Measurements from ENCODE around the gene AXIN1.
"Not testable (repeated sequence)": the region's sequence is repeated elsewhere in the genome, so short reads cannot be mapped to it uniquely, and the experiment has no call there.

Gene AXIN1

DNA sequence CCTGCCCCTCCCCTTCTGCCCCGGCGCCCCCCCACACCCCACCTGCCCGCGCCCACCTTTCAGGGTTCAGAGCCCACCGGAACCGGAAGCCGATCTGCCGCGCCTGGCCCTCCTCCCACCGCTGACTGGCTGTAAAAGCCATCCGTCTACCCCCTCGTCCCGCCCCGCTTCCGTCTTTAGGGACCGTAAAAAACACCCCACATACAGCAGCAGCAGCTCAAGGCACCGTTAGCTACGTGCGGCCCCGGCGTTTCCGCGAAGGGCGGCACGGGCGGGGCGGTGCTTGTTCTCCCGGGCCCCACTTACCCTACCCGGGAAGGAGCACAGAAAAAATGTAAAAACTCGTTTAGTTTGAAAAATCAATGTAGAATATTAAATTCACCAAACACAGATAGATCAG is 17.9 kb upstream of the AXIN1 start, which contains the start of gene MRPL28:
Gene MRPL28 (minus strand): TSS at position 96 of the 400 bp plus-strand sequence. CDS start 320 bp downstream, outside the sequence.
- DNase-seq, result peak; percentile 88 to 96

DNA sequence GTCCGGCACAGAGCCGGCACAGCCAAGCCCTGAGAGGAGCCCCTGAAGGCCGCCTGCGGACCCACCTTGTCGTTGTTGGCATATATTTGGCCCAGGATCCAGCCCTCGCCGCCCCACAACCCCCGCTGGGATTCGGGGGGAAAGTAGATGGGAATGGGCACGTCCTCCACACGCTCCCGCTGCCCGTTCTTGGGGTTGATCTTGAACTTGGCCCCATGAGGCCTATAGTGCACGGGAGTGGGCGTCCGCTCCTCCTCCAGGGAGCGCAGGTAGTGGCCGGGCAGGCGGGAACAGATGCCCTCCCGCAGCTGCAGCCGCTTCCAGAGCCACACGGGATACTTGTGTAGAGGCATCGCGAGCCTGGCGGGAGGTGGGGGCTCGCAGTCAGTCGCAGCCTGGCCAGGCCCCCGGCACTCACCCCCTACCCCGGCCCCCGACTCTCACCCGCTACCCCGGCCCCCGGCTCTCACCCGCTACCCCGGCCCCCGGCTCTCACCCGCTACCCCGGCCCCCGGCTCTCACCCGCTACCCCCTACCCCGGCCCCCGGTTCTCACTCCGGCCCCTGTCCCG is 17.4 kb upstream of the AXIN1 start:
- peak in 1 of 2 experiments; percentile 21 for DNase-seq

GRCh38 chr16:369275-369865 is 16.8 kb upstream of the AXIN1 start:
- no peak for DNase-seq

- no peak for DNase-seq
These were observed 16.1 kb upstream of the AXIN1 start for GRCh38 chr16:368388-369158.

DNA sequence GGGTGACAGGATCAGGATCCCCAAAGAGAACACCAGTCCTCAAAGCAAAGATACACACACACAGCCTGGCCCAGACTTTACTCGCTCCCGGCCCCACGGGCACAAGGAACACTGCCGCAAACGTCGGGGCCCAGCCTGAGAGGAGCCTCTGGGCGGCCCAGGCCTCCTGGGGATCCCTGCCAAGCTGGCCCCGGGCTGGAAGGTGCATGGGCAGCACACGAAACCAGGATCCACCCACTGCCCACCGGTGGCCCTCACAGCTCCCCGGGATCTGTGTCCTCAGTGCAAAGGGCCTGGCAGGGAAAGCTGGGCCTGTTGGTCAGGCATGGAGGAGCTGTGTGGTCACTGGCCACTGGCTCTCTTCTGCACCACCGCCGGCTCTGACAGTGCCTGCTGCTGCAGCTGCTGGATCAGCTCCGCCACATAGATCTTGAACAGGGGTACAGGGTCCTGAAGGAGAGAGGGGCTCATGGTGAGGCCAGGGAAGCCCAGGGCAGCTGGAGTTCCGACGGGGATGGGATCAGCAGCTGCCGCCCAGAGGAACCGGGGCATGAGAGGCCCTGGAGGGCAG is 14.9 kb upstream of the AXIN1 start:
- DNase-seq, result no peak

GRCh38 chr16:366476-366875 is 14.0 kb upstream of the AXIN1 start:
- DNase-seq, result no peak

- no peak for DNase-seq
These were observed 12.3 kb upstream of the AXIN1 start for GRCh38 chr16:364595-365491.

DNA sequence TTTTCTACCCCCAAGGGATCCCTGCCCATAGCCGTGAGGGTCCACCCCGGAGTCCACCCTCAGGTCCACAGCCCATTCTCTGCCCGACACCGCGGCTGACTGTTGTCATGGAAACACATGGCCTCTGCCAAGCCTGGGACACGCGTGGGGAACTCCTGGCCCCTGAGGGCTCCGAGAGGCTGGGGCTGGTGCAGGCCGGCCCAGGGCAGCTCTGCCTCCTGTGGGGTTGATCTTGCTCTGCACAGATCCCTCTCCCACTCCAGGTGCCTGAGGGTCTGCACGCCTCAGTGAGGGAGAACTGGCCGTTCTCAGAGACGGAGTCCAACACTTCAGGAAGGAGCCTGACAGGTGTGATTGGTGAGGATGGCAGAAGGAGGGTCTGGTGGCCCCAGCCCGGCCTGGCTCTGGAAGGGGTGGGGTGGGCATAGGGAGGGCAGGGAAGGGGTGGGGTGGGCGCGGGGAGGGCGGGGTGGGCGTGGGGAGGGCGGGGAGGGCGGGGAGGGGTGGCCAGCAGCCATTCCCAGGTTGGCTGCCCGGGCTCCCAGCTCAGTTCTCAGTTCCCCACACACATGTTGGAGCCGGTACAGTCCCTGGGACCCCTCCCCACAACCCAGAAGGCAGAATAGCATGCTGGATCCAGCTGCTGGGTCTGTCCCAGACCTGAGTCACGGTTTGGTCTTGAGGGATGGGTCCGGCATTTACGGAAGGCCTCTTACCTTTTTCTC is 11.4 kb upstream of the AXIN1 start:
- no peak for DNase-seq

GRCh38 chr16:363110-363765 is 10.7 kb upstream of the AXIN1 start:
- DNase-seq, result no peak

DNA sequence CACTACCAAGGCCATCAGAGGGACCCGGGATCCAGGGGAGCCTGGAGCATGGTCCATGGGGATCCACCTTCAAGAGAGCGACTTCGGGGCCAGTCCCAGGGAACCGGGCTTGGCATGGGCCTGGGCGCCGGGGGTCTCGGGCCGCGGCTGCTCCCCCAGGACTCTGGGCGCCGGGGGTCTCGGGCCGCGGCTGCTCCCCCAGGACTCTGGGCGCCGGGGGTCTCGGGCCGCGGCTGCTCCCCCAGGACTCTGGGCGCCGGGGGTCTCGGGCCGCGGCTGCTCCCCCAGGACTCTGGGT is 10.1 kb upstream of the AXIN1 start:
- DNase-seq, result not testable (repeated sequence)

DNA sequence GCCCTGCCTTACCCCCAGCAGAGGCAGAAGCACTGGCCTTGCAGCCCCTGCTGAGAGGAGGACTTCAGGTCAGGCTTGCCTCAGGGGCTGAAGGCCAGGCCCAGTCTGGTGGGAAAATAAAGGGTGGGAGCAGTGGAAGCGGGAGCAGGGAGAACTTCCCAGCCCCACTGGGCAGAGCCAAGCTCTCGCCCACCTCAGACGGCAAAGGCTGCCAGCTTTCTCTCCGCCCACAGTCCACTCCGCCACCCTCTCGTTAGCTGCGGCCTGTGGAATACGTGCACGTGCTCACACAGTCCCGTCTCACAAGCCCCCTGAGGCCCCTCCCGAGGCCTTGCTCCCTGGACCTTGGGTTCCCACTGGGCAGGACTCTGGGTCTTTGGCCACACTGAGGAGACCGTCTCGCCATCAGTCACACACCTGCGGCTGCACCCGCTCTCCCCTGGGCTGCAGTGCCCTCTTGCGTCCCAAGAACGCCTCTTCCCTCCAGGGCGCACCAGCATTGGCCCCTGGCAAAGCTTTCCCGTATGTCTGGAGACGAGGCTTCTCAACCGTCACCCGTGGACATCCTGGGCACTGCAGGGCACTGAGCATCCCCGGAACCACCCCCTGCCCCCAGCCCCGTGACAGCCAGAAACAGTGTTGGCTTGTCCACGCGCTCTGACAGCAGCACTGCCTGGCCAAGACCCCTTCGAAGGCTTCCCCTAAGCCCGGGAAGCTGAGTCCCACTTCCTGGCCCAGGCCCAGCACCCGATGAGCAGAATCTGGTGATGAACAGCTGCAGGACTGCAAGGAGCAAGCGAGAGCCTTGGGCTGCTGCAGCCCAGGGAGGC is 9.6 kb upstream of the AXIN1 start:
- peak; percentile 81 to 89 for DNase-seq

- peak; percentile 66 to 77 for DNase-seq
These were observed 8.9 kb upstream of the AXIN1 start for GRCh38 chr16:361341-361871.

DNA sequence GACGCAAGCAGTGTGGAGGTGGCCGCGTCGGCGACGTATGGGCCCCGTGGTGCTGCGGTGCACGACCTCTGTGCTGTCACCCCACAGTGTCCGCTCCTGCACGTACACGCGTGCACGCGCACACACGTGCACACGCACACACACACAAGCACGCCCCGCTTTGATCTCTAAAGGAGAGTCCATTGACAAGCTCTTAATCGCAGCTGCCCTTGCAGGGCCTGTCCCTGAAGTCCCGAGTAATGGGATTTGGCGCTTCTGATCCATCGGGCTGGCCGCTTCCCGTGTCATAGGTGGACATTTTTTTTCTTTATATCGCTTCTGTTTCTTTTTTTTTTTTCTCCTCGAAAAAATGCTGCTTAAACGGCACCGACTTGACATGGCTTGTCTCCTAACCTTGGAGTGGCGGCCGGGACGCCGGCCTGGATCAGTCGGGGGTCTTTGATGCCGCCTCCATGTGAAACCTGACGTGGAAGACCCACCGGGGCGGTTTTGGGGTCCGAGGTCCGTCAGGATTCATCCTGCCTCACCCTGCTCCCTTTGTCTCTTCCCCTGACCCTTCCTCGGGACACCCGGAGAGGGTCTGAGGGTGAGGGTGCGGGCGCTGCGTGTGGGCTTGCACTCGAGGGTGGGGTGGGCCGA is 8.3 kb upstream of the AXIN1 start:
- DNase-seq, result no peak

GRCh38 chr16:359871-360697 is 7.6 kb upstream of the AXIN1 start:
- DNase-seq, result no peak

DNA sequence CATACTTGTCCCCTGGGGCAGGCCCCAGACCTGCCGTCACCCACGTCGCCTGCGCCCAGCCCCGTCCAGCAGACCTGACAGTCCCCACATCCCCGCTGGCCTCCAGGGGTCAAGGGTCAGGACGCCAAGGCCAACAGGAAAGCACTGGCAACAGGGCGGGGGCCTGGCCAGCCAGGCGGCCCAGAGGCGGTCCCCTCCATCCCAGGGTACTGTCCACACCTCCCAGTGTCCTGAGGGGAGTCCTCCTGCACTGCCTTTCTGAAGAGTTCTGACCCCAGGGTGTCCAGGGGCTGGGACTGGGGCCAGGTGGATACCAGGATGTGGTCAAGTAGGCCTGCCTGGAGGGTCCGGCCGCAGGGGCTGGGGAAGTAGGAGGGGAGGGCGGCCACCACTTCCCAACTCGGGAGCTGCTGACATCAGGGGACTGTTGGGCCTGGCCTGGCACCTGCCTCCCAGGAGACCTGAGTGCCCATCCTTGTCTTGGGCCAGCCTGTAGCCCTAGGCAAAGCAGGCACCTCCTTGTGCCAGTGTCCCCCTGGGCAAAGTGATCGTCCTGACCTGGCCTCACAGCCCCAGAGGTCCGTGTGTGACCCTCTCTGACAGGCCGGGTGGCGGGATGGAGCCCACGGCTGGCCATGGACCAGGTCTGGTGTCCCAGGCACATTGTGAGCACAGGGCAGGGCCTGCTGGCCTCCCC is 6.7 kb upstream of the AXIN1 start:
- no peak for DNase-seq

DNA sequence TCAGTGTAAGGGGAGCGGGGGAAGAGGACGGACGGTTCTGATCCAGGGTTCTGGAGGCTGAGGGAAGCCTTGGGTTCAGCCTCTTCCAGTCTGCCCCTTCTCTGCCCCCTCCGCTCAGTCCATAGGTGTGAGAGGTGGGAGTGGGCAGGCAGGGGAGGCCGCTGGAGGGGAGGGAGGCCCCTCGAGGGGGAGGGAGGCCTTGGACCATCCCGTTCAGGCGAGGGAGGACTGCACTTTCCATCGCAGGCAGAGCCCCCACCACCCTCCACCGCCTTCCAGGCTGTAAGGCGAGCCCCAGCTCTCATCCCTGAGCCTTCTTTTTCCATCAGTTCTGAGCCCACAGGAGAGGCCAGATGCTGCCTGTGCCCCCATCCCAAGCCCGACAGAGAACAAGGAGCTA is 4.2 kb upstream of the AXIN1 start:
- no peak for DNase-seq

- no peak for DNase-seq
These were observed 2.5 kb upstream of the AXIN1 start for GRCh38 chr16:354971-355461.

GRCh38 chr16:354291-354881 is 1.9 kb upstream of the AXIN1 start:
- no peak for DNase-seq
